ENCODE data around the gene ERLIN1.

- TF ChIP-seq GATA2 (IDR thresholded peaks at IDR 0.05; ENCODE audit: low read depth, low read length) (0 out of 2 replicates have a peak, but pooled peaks have one; percentile 21), GATA3 (IDR thresholded peaks at IDR 0.05; ENCODE audit: low read depth, low read length) (no peak)
Measured at GRCh38 chr10:100146875-100147650, 38.8 kb downstream of the ERLIN1 start.
